HEK293 (cell line): ENCODE results near the gene REN.
A peak's percentile ranks its signal among the peaks of the same experiment; 100 is the strongest.

Experiments used
- CTCF ChIA-PET: fragments of 350-600 bp; formaldehyde crosslinking; extraction: SDS; loops from one replicate; lab custom pipeline; 2021; ENCODE audit warnings: antibody characterized with exemption; lab: Yijun Ruan, JAX
- POLR2A ChIA-PET: fragments of 300-600 bp; formaldehyde crosslinking; extraction: SDS; loops from one replicate; lab custom pipeline; 2020; ENCODE audit warnings: antibody characterized with exemption, inconsistent platforms; lab: Yijun Ruan, JAX
- H3K27ac ChIP-seq: fragments of 200-500 bp; sonication (Bioruptor generic); 2 replicates; pipeline ENCODE4 v1.5.1; 2014; ENCODE audit warnings: low read depth, low read length, control low read depth, inconsistent platforms; ENCODE audit errors: extremely low read depth
- H3K36me3 ChIP-seq, 2 experiments: fragments of 200-500 bp in 1 of 2; sonication (Bioruptor generic) in 1 of 2; 1 replicate in 1 of 2; 2 replicates in 1 of 2; pipeline ENCODE4 v1.5.1; 2014 to 2017; ENCODE audit warnings: inconsistent platforms in 2 of 2, low read length in 2 of 2; ENCODE audit not compliant: control insufficient read depth in 2 of 2, insufficient read depth in 1 of 2
- H3K4me1 ChIP-seq: fragments of 200-500 bp; sonication (Bioruptor generic); 2 replicates; pipeline ENCODE4 v1.5.1; 2014; ENCODE audit warnings: mild to moderate bottlenecking, low read length, inconsistent platforms; ENCODE audit not compliant: control insufficient read depth, insufficient read depth
- H3K4me3 ChIP-seq: 2 replicates; pipeline ENCODE4 v1.5.1; 2011; ENCODE audit warnings: low read depth, mild to moderate bottlenecking, control low read depth, low read length, moderate library complexity
- H3K9me3 ChIP-seq: fragments of 200-500 bp; sonication (Bioruptor generic); 2 replicates; pipeline ENCODE4 v1.5.1; 2014; ENCODE audit warnings: low read depth, low read length, inconsistent platforms; ENCODE audit not compliant: control insufficient read depth, insufficient read depth
- GLIS1 ChIP-seq: fragments of 450-650 bp; formaldehyde crosslinking; IDR thresholded peaks from 2 replicates; pipeline ENCODE4 v1.5.1; 2016; ENCODE audit warnings: missing biosample characterization, missing genetic modification characterization
- HOXC10 ChIP-seq: sonication (generic); formaldehyde crosslinking; IDR thresholded peaks from 2 replicates; pipeline ENCODE4 v1.8.1; 2023; ENCODE audit warnings: mild to moderate bottlenecking, missing genetic modification reagents
- OSR2 ChIP-seq: fragments of 450-650 bp; formaldehyde crosslinking; IDR thresholded peaks from 2 replicates; pipeline ENCODE4 v1.5.1; 2016; ENCODE audit warnings: missing biosample characterization, missing genetic modification characterization
- TRIM28 ChIP-seq: IDR thresholded peaks from 2 replicates; pipeline ENCODE4 v1.6.1; 2011; ENCODE audit warnings: low read length, control low read depth, borderline replicate concordance
- WT1 ChIP-seq: fragments of 450-650 bp; formaldehyde crosslinking; IDR thresholded peaks from 2 replicates; pipeline ENCODE4 v1.5.1; 2016; ENCODE audit warnings: missing biosample characterization, missing genetic modification characterization
- YY1 ChIP-seq: fragments of 450-650 bp; formaldehyde crosslinking; IDR thresholded peaks from 2 replicates; pipeline ENCODE4 v1.5.1; 2018; ENCODE audit warnings: missing biosample characterization, missing genetic modification characterization
- ZBTB17 ChIP-seq: fragments of 450-650 bp; formaldehyde crosslinking; IDR thresholded peaks from 2 replicates; pipeline ENCODE4 v1.5.1; 2016; ENCODE audit warnings: missing biosample characterization, missing genetic modification characterization
- ZBTB48 ChIP-seq: fragments of 450-650 bp; formaldehyde crosslinking; IDR thresholded peaks from 2 replicates; pipeline ENCODE4 v1.5.1; 2016; ENCODE audit warnings: missing biosample characterization, missing genetic modification characterization
- ZNF138 ChIP-seq: fragments of 450-650 bp; formaldehyde crosslinking; IDR thresholded peaks from 2 replicates; pipeline ENCODE4 v1.5.1; 2016; ENCODE audit warnings: missing biosample characterization, missing genetic modification characterization, borderline replicate concordance
- ZNF302 ChIP-seq: fragments of 450-650 bp; formaldehyde crosslinking; IDR thresholded peaks from 2 replicates; pipeline ENCODE4 v1.5.1; 2016; ENCODE audit warnings: missing biosample characterization, missing genetic modification characterization, low read depth
- ZNF366 ChIP-seq: fragments of 450-650 bp; formaldehyde crosslinking; conservative IDR thresholded peaks from 2 replicates; pipeline ENCODE4 v1.5.1; 2016; ENCODE audit warnings: missing biosample characterization, missing genetic modification characterization
- ZNF48 ChIP-seq: fragments of 450-650 bp; formaldehyde crosslinking; IDR thresholded peaks from 2 replicates; pipeline ENCODE4 v1.5.1; 2016; ENCODE audit warnings: missing biosample characterization, missing genetic modification characterization
- ZNF510 ChIP-seq: fragments of 450-650 bp; formaldehyde crosslinking; IDR thresholded peaks from 2 replicates; pipeline ENCODE4 v1.5.1; 2018; ENCODE audit warnings: mild to moderate bottlenecking, missing genetic modification characterization, missing biosample characterization; ENCODE audit not compliant: insufficient replicate concordance
- ZNF530 ChIP-seq: fragments of 450-650 bp; formaldehyde crosslinking; IDR thresholded peaks from 2 replicates; pipeline ENCODE4 v1.5.1; 2016; ENCODE audit warnings: low read depth, missing biosample characterization, missing genetic modification characterization
- ZNF626 ChIP-seq: fragments of 450-650 bp; sonication (Bioruptor Pico); formaldehyde crosslinking; IDR thresholded peaks from 2 replicates; pipeline ENCODE4 v1.5.1; 2018; ENCODE audit warnings: missing biosample characterization, missing genetic modification characterization, inconsistent platforms
- ZNF677 ChIP-seq: fragments of 450-650 bp; IDR thresholded peaks from 2 replicates; pipeline ENCODE4 v1.5.0; 2018; ENCODE audit warnings: missing biosample characterization, mild to moderate bottlenecking, missing genetic modification characterization, moderate library complexity
- ZSCAN16 ChIP-seq: fragments of 450-650 bp; formaldehyde crosslinking; IDR thresholded peaks from 2 replicates; pipeline ENCODE4 v1.5.1; 2016; ENCODE audit warnings: missing biosample characterization, missing genetic modification characterization
- TF ChIP-seq, protein P1 (sequence below): fragments of 450-650 bp; formaldehyde crosslinking; IDR thresholded peaks from 2 replicates; pipeline ENCODE4 v1.5.1; 2016; ENCODE audit warnings: missing biosample characterization, missing genetic modification characterization
- TF ChIP-seq, protein P2 (sequence below): fragments of 450-650 bp; formaldehyde crosslinking; IDR thresholded peaks from 2 replicates; pipeline ENCODE4 v1.5.1; 2016; ENCODE audit warnings: missing biosample characterization, missing genetic modification characterization
- TF ChIP-seq, protein P3 (sequence below): fragments of 450-650 bp; formaldehyde crosslinking; IDR thresholded peaks from 2 replicates; pipeline ENCODE4 v1.5.1; 2016; ENCODE audit warnings: missing biosample characterization, missing genetic modification characterization
- TF ChIP-seq, protein P4 (sequence below): fragments of 450-650 bp; formaldehyde crosslinking; IDR thresholded peaks from 2 replicates; pipeline ENCODE4 v1.5.1; 2016; ENCODE audit warnings: missing biosample characterization, missing genetic modification characterization
- TF ChIP-seq, protein P5 (sequence below): fragments of 450-650 bp; formaldehyde crosslinking; IDR thresholded peaks from 2 replicates; pipeline ENCODE4 v1.5.1; 2017; ENCODE audit warnings: missing biosample characterization, missing genetic modification characterization
- TF ChIP-seq, protein P6 (sequence below): fragments of 450-650 bp; formaldehyde crosslinking; IDR thresholded peaks from 2 replicates; pipeline ENCODE4 v1.5.1; 2016; ENCODE audit warnings: missing biosample characterization, missing genetic modification characterization
- TF ChIP-seq, protein P7 (sequence below): fragments of 450-650 bp; formaldehyde crosslinking; IDR thresholded peaks from 2 replicates; pipeline ENCODE4 v1.5.1; 2017; ENCODE audit warnings: missing biosample characterization, missing genetic modification characterization

The REN gene

DNA sequence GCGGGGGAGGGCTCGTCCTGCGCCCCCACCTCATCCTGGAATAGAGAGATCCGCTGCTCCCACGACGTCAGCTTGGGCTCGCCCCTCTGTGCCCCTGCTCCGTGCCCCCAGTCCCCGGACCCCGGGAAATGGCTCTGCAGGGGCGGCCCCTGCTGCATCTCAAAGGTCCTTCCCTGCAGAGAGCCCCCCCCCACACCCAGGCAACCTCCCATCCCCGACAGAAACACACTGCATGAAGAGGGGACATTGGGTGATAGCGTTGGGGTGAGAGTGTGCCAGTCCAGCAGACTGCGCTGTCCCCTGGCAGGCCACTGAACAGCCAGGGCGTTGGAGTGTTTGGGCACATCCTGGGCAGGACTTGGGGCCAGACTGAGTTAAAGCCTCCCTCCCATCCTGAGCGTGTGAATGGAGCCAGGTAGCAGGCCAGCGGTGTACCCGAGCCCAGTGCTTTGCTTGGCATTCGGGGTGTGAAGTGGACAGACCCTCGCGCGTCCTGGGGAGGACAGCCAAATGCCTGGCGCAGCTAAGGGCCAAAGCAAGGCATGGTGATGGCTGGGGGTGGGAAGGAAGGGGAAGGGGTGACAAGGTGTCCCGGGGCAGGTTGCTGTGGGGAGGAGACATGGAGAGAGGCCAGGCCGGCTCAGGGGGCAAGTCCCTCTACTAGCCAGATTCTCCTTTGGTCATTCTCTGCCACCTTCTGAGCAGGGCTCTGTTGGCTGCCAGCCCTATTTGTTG lies 13.7 kb downstream of the REN start:
- peak overlapping the region; percentile 66 for H3K4me3 ChIP-seq
- ChIA-PET CTCF (interaction anchor here (1.1 to 2.1 kb wide), 2 partner anchors 11 to 19 kb away, joined by 3 to 9 read pairs; no protein-coding TSS in a partner anchor), POLR2A (interaction anchor here (0.7 to 0.9 kb wide), 3 partner anchors 12 to 22 kb away, joined by 3 to 4 read pairs (median 3); no protein-coding TSS in a partner anchor)
- peaks cover 3% of the 10 kb centered on the region for H3K4me1 ChIP-seq
- peak overlapping the region; percentile 62; the same call in 1 of the 2 replicates for H3K27ac ChIP-seq
- no peaks in the 10 kb centered on the region for H3K36me3 ChIP-seq
- no peaks in the 10 kb centered on the region for H3K9me3 ChIP-seq
- TF ChIP-seq ZNF302 (tag by site-specific recombination) (no peak), TRIM28 (no peak), ZNF48 (tag by site-specific recombination) (no peak), ZSCAN16 (tag by site-specific recombination) (no peak), ZNF530 (tag by site-specific recombination) (no peak), GLIS1 (tag by site-specific recombination) (peak; percentile 21; the same call in 1 of the 2 replicates), ZBTB17 (tag by site-specific recombination) (no peak), OSR2 (no peak), ZNF510 (tag by site-specific recombination) (no peak), ZNF366 (tag by site-specific recombination) (no peak), ZBTB48 (tag by site-specific recombination) (peak; percentile 46; the same call in 1 of the 2 replicates), ZNF626 (tag by site-specific recombination) (no peak), ZNF677 (no peak), ZNF138 (no peak), YY1 (tag by site-specific recombination) (no peak), HOXC10 (CRISPR knock-in tag) (no peak), WT1 (tag by site-specific recombination) (no peak)
- TF ChIP-seq, protein P1, sequence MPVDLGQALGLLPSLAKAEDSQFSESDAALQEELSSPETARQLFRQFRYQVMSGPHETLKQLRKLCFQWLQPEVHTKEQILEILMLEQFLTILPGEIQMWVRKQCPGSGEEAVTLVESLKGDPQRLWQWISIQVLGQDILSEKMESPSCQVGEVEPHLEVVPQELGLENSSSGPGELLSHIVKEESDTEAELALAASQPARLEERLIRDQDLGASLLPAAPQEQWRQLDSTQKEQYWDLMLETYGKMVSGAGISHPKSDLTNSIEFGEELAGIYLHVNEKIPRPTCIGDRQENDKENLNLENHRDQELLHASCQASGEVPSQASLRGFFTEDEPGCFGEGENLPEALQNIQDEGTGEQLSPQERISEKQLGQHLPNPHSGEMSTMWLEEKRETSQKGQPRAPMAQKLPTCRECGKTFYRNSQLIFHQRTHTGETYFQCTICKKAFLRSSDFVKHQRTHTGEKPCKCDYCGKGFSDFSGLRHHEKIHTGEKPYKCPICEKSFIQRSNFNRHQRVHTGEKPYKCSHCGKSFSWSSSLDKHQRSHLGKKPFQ (tag by site-specific recombination) = peak; percentile 19; the same call in 1 of the 2 replicates
- TF ChIP-seq, protein P2, sequence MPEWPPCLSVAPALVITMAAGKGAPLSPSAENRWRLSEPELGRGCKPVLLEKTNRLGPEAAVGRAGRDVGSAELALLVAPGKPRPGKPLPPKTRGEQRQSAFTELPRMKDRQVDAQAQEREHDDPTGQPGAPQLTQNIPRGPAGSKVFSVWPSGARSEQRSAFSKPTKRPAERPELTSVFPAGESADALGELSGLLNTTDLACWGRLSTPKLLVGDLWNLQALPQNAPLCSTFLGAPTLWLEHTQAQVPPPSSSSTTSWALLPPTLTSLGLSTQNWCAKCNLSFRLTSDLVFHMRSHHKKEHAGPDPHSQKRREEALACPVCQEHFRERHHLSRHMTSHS (tag by site-specific recombination) = no peak
- TF ChIP-seq, protein P3, sequence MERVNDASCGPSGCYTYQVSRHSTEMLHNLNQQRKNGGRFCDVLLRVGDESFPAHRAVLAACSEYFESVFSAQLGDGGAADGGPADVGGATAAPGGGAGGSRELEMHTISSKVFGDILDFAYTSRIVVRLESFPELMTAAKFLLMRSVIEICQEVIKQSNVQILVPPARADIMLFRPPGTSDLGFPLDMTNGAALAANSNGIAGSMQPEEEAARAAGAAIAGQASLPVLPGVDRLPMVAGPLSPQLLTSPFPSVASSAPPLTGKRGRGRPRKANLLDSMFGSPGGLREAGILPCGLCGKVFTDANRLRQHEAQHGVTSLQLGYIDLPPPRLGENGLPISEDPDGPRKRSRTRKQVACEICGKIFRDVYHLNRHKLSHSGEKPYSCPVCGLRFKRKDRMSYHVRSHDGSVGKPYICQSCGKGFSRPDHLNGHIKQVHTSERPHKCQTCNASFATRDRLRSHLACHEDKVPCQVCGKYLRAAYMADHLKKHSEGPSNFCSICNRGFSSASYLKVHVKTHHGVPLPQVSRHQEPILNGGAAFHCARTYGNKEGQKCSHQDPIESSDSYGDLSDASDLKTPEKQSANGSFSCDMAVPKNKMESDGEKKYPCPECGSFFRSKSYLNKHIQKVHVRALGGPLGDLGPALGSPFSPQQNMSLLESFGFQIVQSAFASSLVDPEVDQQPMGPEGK (tag by site-specific recombination) = peak; percentile 15
- TF ChIP-seq, protein P4, sequence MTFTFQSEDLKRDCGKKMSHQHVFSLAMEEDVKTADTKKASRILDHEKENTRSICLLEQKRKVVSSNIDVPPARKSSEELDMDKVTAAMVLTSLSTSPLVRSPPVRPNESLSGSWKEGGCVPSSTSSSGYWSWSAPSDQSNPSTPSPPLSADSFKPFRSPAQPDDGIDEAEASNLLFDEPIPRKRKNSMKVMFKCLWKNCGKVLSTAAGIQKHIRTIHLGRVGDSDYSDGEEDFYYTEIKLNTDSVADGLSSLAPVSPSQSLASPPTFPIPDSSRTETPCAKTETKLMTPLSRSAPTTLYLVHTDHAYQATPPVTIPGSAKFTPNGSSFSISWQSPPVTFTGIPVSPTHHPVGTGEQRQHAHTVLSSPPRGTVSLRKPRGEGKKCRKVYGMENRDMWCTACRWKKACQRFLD (tag by site-specific recombination) = no peak
- TF ChIP-seq, protein P5, sequence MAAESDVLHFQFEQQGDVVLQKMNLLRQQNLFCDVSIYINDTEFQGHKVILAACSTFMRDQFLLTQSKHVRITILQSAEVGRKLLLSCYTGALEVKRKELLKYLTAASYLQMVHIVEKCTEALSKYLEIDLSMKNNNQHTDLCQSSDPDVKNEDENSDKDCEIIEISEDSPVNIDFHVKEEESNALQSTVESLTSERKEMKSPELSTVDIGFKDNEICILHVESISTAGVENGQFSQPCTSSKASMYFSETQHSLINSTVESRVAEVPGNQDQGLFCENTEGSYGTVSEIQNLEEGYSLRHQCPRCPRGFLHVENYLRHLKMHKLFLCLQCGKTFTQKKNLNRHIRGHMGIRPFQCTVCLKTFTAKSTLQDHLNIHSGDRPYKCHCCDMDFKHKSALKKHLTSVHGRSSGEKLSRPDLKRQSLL (tag by site-specific recombination) = no peak
- TF ChIP-seq, protein P6, sequence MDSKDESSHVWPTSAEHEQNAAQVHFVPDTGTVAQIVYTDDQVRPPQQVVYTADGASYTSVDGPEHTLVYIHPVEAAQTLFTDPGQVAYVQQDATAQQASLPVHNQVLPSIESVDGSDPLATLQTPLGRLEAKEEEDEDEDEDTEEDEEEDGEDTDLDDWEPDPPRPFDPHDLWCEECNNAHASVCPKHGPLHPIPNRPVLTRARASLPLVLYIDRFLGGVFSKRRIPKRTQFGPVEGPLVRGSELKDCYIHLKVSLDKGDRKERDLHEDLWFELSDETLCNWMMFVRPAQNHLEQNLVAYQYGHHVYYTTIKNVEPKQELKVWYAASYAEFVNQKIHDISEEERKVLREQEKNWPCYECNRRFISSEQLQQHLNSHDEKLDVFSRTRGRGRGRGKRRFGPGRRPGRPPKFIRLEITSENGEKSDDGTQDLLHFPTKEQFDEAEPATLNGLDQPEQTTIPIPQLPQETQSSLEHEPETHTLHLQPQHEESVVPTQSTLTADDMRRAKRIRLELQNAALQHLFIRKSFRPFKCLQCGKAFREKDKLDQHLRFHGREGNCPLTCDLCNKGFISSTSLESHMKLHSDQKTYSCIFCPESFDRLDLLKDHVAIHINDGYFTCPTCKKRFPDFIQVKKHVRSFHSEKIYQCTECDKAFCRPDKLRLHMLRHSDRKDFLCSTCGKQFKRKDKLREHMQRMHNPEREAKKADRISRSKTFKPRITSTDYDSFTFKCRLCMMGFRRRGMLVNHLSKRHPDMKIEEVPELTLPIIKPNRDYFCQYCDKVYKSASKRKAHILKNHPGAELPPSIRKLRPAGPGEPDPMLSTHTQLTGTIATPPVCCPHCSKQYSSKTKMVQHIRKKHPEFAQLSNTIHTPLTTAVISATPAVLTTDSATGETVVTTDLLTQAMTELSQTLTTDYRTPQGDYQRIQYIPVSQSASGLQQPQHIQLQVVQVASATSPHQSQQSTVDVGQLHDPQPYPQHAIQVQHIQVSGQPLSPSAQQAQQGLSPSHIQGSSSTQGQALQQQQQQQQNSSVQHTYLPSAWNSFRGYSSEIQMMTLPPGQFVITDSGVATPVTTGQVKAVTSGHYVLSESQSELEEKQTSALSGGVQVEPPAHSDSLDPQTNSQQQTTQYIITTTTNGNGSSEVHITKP (tag by site-specific recombination) = 0 out of 2 replicates have a peak, but pooled peaks have one; percentile 40
- TF ChIP-seq, protein P7, sequence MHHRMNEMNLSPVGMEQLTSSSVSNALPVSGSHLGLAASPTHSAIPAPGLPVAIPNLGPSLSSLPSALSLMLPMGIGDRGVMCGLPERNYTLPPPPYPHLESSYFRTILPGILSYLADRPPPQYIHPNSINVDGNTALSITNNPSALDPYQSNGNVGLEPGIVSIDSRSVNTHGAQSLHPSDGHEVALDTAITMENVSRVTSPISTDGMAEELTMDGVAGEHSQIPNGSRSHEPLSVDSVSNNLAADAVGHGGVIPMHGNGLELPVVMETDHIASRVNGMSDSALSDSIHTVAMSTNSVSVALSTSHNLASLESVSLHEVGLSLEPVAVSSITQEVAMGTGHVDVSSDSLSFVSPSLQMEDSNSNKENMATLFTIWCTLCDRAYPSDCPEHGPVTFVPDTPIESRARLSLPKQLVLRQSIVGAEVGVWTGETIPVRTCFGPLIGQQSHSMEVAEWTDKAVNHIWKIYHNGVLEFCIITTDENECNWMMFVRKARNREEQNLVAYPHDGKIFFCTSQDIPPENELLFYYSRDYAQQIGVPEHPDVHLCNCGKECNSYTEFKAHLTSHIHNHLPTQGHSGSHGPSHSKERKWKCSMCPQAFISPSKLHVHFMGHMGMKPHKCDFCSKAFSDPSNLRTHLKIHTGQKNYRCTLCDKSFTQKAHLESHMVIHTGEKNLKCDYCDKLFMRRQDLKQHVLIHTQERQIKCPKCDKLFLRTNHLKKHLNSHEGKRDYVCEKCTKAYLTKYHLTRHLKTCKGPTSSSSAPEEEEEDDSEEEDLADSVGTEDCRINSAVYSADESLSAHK (tag by site-specific recombination) = no peak
